ENCODE data around the gene PTCHD1.

The PTCHD1 gene

DNA sequence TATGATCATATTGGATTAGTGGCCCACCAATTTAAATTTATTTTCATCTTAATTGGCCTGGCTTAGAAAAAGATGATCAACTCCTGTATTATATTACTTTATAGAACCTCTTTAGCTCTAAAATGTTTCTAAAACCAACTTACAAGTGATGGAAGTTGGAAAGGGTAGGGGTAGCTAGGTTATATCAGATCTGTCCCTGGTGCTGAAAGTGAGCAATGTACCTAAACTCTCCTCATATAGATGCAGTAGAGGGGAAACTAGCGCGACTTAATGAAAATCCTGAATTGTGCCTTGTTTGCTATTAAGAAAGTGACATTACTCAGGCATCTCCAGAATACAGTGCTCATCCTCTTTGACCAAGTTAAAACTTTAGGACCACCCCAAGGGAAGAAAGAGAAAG lies 7.5 kb upstream of the PTCHD1 start:
- no peaks in the 10 kb centered on the region for H3F3A ChIP-seq (ENCODE audit: insufficient read depth)
- no peak overlapping the region for H2AFZ ChIP-seq (ENCODE audit: low read depth, low read length, severe bottlenecking)
- H3K9ac ChIP-seq (ENCODE audit: low read length): no peak overlapping the region
- no peak overlapping the region for H3K27ac ChIP-seq (ENCODE audit: low read depth, low read length)
- H3K79me2 ChIP-seq (ENCODE audit: insufficient read depth, low read length): no peaks in the 10 kb centered on the region
- H3K36me3 ChIP-seq (ENCODE audit: low read length): no peaks in the 10 kb centered on the region
- no peaks in the 10 kb centered on the region for H3K27me3 ChIP-seq (ENCODE audit: low read length)
- H3K9me3 ChIP-seq (ENCODE audit: insufficient read depth, low read length): no peaks in the 10 kb centered on the region
- no peaks in the 10 kb centered on the region for H3K9me2 ChIP-seq (replicated peaks; ENCODE audit: insufficient read depth, low read length)
- H4K20me1 ChIP-seq (ENCODE audit: low read depth, low read length): no peaks in the 10 kb centered on the region
- H3K4me3 ChIP-seq (ENCODE audit: insufficient read depth, low read length, poor library complexity, severe bottlenecking): no peak overlapping the region
- no peak overlapping the region for H3K4me2 ChIP-seq (ENCODE audit: low read depth, low read length, poor library complexity, severe bottlenecking)
- no peak for TF ChIP-seq EZH2phosphoT487 (conservative IDR thresholded peaks at IDR 0.05; ENCODE audit: low read length)
- TF ChIP-seq, protein P1, sequence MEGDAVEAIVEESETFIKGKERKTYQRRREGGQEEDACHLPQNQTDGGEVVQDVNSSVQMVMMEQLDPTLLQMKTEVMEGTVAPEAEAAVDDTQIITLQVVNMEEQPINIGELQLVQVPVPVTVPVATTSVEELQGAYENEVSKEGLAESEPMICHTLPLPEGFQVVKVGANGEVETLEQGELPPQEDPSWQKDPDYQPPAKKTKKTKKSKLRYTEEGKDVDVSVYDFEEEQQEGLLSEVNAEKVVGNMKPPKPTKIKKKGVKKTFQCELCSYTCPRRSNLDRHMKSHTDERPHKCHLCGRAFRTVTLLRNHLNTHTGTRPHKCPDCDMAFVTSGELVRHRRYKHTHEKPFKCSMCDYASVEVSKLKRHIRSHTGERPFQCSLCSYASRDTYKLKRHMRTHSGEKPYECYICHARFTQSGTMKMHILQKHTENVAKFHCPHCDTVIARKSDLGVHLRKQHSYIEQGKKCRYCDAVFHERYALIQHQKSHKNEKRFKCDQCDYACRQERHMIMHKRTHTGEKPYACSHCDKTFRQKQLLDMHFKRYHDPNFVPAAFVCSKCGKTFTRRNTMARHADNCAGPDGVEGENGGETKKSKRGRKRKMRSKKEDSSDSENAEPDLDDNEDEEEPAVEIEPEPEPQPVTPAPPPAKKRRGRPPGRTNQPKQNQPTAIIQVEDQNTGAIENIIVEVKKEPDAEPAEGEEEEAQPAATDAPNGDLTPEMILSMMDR (IDR thresholded peaks at IDR 0.05; ENCODE audit: insufficient read depth, low read length, poor library complexity, severe bottlenecking): no peak

DNA sequence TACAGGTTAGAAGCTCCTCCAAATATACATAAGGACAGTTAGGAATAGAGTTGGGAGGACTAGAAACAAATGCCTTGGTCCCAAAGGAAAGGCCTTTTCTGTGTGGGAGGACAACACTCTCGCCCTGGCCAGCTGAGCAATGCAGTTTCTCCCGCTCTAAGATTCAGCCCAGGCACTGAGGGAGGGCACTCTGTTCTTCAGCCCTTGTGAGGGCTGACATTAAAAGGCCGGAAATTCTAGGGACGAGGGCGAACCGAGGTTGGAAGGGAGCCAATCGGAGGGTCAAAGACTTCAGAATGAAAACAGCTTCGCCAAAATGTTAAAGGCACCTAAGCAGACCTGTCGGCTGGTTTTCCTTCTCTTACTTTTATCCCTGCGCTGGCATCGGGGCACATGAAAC lies 2.9 kb upstream of the PTCHD1 start:
- no peaks in the 10 kb centered on the region for H3K9me2 ChIP-seq (replicated peaks; ENCODE audit: insufficient read depth, low read length)
- no peaks in the 10 kb centered on the region for H3F3A ChIP-seq (ENCODE audit: insufficient read depth)
- no peaks in the 10 kb centered on the region for H3K9me3 ChIP-seq (ENCODE audit: insufficient read depth, low read length)
- H2AFZ ChIP-seq (ENCODE audit: low read depth, low read length, severe bottlenecking): no peak overlapping the region
- no peaks in the 10 kb centered on the region for H3K79me2 ChIP-seq (ENCODE audit: insufficient read depth, low read length)
- H3K4me2 ChIP-seq (ENCODE audit: low read depth, low read length, poor library complexity, severe bottlenecking): no peak overlapping the region
- H3K9ac ChIP-seq (ENCODE audit: low read length): no peak overlapping the region
- H3K27ac ChIP-seq (ENCODE audit: low read depth, low read length): no peak overlapping the region
- no peaks in the 10 kb centered on the region for H3K27me3 ChIP-seq (ENCODE audit: low read length)
- H4K20me1 ChIP-seq (ENCODE audit: low read depth, low read length): no peaks in the 10 kb centered on the region
- H3K36me3 ChIP-seq (ENCODE audit: low read length): no peaks in the 10 kb centered on the region
- no peak for TF ChIP-seq EZH2phosphoT487 (conservative IDR thresholded peaks at IDR 0.05; ENCODE audit: low read length)
- TF ChIP-seq, protein P1 (IDR thresholded peaks at IDR 0.05; ENCODE audit: insufficient read depth, low read length, poor library complexity, severe bottlenecking): no peak
- no peak overlapping the region for H3K4me3 ChIP-seq (ENCODE audit: insufficient read depth, low read length, poor library complexity, severe bottlenecking)

DNA sequence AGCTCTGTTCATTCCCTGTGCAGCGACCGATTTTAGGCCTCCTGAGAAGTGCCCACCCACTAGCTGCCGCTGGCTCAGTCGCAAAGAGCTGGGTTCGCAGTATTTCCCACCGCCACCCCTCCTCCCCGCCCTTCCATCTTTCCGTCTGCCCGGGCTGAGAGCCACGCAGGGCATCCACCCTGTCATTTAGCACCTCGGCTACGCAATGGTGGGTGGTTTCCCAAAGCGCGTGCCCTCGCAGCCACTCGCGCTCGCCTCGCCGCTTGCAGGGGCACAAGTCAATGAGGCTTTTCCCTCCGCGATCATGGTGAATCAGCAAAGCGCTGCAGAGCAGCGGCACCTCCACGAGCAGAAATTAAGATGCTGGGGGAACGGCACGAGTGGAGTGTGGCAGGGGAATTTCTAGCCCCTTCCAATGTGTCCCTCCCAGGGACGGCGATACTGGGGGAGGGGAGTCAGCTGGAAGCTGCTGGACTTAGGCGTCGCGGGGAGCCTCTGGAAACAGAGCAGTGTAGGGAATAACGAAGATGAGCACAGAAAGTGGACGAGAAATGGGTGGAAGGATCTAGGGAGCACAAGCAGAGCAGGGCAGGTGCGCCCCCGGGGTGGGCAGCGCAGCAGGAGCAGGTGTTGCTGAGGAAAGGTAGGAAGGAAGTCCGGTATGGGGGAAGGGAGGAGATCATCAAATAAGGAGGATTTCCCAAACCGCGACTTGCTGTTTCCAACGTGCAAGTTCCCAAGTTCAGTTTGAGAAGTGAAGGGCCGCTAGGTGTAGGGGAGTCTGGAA lies 2.4 kb upstream of the PTCHD1 start:
- no peak for TF ChIP-seq EZH2phosphoT487 (conservative IDR thresholded peaks at IDR 0.05; ENCODE audit: low read length)
- TF ChIP-seq, protein P1 (IDR thresholded peaks at IDR 0.05; ENCODE audit: insufficient read depth, low read length, poor library complexity, severe bottlenecking): no peak
- Histone ChIP-seq H3K9me2 (replicated peaks; ENCODE audit: insufficient read depth, low read length) (no peaks in the 10 kb centered on the region), H3K9ac (ENCODE audit: low read length) (no peak overlapping the region), H3K4me2 (ENCODE audit: low read depth, low read length, poor library complexity, severe bottlenecking) (no peak overlapping the region), H3K27me3 (ENCODE audit: low read length) (no peaks in the 10 kb centered on the region), H3K4me3 (ENCODE audit: insufficient read depth, low read length, poor library complexity, severe bottlenecking) (no peak overlapping the region), H2AFZ (ENCODE audit: low read depth, low read length, severe bottlenecking) (no peak overlapping the region), H3K9me3 (ENCODE audit: insufficient read depth, low read length) (no peaks in the 10 kb centered on the region), H3K36me3 (ENCODE audit: low read length) (no peaks in the 10 kb centered on the region), H3F3A (ENCODE audit: insufficient read depth) (no peaks in the 10 kb centered on the region), H3K79me2 (ENCODE audit: insufficient read depth, low read length) (no peaks in the 10 kb centered on the region), H4K20me1 (ENCODE audit: low read depth, low read length) (no peaks in the 10 kb centered on the region), H3K27ac (ENCODE audit: low read depth, low read length) (no peak overlapping the region)
